Neural crest cell (in vitro differentiated cells): Measurements from ENCODE around the gene SUFU. TPM values are rescaled to one million over a fixed set of nuclear protein-coding genes. Genes with fewer than 3 reads are reported as not detected.

Experiments used
- DNase-seq: peaks from one replicate; pipeline ENCODE4 v3.0.0; 2021; ENCODE audit warnings: low read depth, mixed read lengths, low spot score
- H3K27ac Mint-ChIP-seq: one replicate; pipeline ENCODE4 v1.8.0; 2021; ENCODE audit warnings: mild to moderate bottlenecking, mixed read lengths; ENCODE audit not compliant: unreplicated experiment
- H3K27me3 Mint-ChIP-seq: 2 replicates; pipeline ENCODE4 v1.8.0; 2021; ENCODE audit warnings: low read depth, mild to moderate bottlenecking, mixed read lengths
- H3K36me3 Mint-ChIP-seq: 2 replicates; pipeline ENCODE4 v1.8.0; 2021; ENCODE audit warnings: low read depth, mild to moderate bottlenecking, mixed read lengths
- H3K4me1 Mint-ChIP-seq: 2 replicates; pipeline ENCODE4 v1.8.0; 2021; ENCODE audit warnings: mixed read lengths
- H3K4me3 Mint-ChIP-seq: one replicate; pipeline ENCODE4 v1.8.0; 2021; ENCODE audit warnings: mild to moderate bottlenecking, mixed read lengths
- H3K9me3 Mint-ChIP-seq: 2 replicates; pipeline ENCODE4 v1.8.0; 2021; ENCODE audit warnings: mixed read lengths
- total RNA-seq: library from RNA; stranded (reverse); gene quantifications from 2 replicates; pipeline ENCODE4 v1.2.1, GENCODE V29; 2021
- TF ChIP-seq, protein P1 (sequence below): fragments of 200-600 bp; sonication (generic); conservative IDR thresholded peaks from 2 replicates; pipeline ENCODE4 v1.5.0; 2021; ENCODE audit warnings: antibody characterized with exemption, mild to moderate bottlenecking

Gene SUFU
- total RNA-seq, 1 donor from 2014 or later: 27.1 TPM

DNA sequence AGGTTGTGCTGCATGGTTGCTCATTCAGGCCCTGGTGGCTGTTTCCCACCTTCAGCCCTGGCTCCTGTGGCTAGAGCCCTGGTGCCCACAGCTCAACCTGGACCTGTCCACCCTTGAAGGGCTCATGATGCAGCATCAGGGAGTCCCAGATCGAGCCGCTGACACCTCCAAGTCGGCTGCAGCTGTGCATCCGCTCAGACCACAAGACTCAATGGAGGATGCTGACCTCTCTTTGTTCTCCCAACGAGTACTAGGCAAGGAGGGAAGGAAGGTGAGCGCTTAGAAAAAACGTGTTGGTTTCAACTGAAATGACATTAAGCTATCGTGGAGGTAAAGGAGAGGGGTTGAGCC is 43.0 kb upstream of the SUFU start:
- Mint-ChIP-seq H3K4me3 (peak overlapping the region; percentile 80), H3K27ac (peak overlapping the region; percentile 66), H3K27me3 (peaks cover 13% of the 10 kb centered on the region), H3K4me1 (peaks cover 34% of the 10 kb centered on the region), H3K36me3 (no peaks in the 10 kb centered on the region), H3K9me3 (no peaks in the 10 kb centered on the region)
- TF ChIP-seq, protein P1, sequence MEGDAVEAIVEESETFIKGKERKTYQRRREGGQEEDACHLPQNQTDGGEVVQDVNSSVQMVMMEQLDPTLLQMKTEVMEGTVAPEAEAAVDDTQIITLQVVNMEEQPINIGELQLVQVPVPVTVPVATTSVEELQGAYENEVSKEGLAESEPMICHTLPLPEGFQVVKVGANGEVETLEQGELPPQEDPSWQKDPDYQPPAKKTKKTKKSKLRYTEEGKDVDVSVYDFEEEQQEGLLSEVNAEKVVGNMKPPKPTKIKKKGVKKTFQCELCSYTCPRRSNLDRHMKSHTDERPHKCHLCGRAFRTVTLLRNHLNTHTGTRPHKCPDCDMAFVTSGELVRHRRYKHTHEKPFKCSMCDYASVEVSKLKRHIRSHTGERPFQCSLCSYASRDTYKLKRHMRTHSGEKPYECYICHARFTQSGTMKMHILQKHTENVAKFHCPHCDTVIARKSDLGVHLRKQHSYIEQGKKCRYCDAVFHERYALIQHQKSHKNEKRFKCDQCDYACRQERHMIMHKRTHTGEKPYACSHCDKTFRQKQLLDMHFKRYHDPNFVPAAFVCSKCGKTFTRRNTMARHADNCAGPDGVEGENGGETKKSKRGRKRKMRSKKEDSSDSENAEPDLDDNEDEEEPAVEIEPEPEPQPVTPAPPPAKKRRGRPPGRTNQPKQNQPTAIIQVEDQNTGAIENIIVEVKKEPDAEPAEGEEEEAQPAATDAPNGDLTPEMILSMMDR: no peak
- DNase-seq: no peak

DNA sequence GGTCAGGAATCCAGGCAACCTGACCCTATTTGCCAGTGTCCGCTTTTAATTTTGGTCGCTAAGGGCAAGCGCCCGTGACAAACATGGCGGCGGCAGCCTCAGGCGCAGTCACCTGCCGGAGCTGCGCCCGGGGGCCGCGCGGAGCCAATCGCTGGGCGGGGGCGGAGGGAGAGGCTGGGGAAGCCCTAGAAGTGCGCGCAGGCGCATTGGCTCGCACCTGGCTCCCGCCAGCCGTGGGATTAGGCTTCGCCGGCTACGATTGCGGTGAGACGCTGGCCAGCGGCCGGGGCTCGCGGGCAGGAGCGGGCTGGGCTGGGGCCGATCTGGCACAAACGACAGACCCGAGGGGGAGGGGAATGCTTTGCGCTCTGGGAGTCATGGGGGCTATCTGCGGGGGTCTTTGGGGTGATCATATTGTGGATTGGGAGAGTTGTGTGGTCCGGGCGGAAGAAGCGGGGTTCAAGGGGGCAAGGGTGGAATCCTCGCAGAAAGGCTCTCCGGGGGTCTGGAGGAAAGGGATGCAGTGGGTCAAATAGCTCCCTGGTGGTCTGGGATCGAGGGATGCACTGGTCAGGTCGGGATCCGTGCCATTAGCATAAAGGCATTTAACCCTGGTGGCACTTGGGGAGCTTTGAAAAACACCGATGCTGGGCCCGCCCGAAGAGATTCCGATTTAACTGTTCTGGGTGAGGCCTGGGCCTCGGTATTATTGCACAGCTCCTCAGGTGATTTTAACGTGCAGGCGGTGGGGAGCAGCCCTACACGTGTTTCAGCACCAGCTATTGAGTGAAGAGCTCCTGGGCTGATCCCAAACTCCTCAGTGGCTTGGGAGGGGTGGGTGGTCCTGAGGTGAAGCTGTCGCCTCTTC is 42.4 kb upstream of the SUFU start:
- Mint-ChIP-seq H3K27me3 (peaks cover 13% of the 10 kb centered on the region), H3K4me1 (peaks cover 34% of the 10 kb centered on the region), H3K9me3 (no peaks in the 10 kb centered on the region), H3K4me3 (peak overlapping the region; percentile 80), H3K27ac (peak overlapping the region; percentile 66), H3K36me3 (no peaks in the 10 kb centered on the region)
- TF ChIP-seq, protein P1: no peak
- peak; percentile 81 for DNase-seq

DNA sequence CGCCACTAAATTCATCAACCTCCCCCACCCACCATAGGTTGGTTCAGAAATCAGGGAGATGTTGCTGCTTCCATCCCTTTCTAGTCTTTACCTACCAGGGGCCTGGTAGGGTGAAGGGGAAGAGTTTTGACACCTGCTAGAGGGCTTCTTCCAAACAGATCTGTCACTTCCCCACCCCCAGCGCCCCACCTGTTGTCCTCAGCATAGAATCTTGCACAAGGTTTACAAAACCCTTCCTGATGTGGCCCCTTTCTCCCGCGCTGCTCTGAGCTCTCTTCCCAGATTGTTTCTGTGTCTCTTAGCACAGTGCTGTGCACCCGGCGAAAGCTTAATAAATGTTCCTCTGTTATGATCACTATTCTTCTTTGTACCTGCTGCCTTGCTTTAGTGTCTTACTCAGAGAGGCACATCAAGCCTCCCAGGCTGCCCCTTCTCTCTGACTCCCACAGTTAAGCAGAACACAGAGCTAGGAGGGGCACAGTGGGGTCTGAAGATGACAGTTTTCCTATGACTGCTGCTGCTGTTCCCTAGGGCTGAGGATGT is 41.2 kb upstream of the SUFU start:
- H3K36me3 Mint-ChIP-seq: no peaks in the 10 kb centered on the region
- H3K27me3 Mint-ChIP-seq: peaks cover 13% of the 10 kb centered on the region
- H3K4me3 Mint-ChIP-seq: peak overlapping the region; percentile 80
- H3K27ac Mint-ChIP-seq: no peak overlapping the region
- TF ChIP-seq, protein P1: no peak
- H3K4me1 Mint-ChIP-seq: peaks cover 34% of the 10 kb centered on the region
- H3K9me3 Mint-ChIP-seq: no peaks in the 10 kb centered on the region
- peak; percentile 13 for DNase-seq

DNA sequence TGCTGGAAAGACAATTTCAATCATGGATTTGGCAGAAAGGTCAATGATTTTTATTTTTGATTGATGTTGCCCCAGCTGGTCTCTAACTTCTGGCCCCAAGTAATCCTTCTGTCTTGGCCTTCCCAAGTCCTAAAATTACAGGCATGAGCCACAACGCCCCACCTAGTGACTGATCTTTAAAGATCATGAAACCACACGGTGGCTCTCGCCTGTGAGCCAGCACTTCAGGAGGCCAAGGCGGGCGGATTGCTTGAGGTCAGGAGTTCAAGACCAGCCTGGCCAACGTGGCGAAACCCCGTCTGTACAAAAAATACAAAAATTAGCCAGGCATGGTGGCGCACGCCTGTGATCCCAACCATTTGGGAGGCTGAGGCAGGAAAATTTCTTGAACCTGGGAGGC is 39.8 kb upstream of the SUFU start:
- no peak overlapping the region for H3K4me3 Mint-ChIP-seq
- H3K9me3 Mint-ChIP-seq: no peaks in the 10 kb centered on the region
- H3K27me3 Mint-ChIP-seq: peaks cover 13% of the 10 kb centered on the region
- H3K4me1 Mint-ChIP-seq: peaks cover 34% of the 10 kb centered on the region
- DNase-seq: no peak
- TF ChIP-seq, protein P1: no peak
- H3K27ac Mint-ChIP-seq: no peak overlapping the region
- H3K36me3 Mint-ChIP-seq: no peaks in the 10 kb centered on the region

DNA sequence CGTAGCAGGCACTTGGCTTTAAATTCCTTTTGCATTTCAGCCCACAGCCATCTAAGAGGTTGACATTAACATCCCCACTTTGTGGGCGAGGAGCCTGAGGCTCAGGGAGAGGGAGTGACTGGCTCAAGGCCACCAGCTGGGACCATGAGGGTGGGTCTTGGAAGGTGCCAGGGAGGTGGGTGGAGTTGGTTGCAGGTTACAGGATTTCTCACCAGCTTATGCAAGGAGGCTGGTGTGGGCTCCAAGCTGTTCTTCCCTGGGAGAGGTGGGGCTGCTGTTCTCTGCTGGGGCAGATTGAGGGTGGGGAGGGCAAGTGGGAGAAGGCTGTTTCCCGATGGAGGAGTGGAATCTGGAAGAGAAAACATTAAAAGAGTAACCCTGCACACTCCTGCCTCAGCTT is 38.3 kb upstream of the SUFU start:
- no peak for DNase-seq
- Mint-ChIP-seq H3K27me3 (peaks cover 10% of the 10 kb centered on the region), H3K27ac (no peak overlapping the region), H3K36me3 (no peaks in the 10 kb centered on the region), H3K4me3 (no peak overlapping the region), H3K4me1 (peaks cover 34% of the 10 kb centered on the region), H3K9me3 (no peaks in the 10 kb centered on the region)
- TF ChIP-seq, protein P1: no peak
